ENCODE measurements around the gene SMCHD1. TPM values are rescaled to one million over a fixed set of nuclear protein-coding genes. Genes with fewer than 3 reads are reported as not detected.
"Not testable (repeated sequence)": the region's sequence is repeated elsewhere in the genome, so short reads cannot be mapped to it uniquely, and the experiment has no call there.

SMCHD1 gene
- total and polyA plus RNA-seq, 2 experiments from 2014 or later = 13.0 to 63.9 TPM

DNA sequence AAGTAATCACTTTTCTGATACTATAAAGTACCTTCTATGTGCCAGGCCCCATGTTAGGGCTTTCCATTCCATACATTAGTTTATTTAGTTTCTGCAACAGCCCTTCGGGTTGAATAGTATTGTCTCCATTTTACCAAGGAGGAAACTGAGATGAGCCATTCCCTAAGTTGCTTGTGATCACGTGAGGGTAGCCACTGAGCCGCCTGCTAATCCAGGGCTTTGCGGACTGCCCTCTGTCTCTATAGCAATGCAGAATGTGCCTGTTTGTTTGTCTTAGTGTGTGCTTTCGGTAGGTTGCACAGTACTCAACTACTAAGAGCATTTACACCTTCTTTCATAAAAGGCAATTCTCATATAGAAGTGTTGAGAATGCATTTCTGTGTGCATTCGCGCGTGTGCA lies 196.2 kb downstream of the SMCHD1 start:
- Histone ChIP-seq H3K27me3 (peaks cover 27% of the 10 kb centered on the region), H3K4me3 (no peak overlapping the region), H3K79me2 (no peaks in the 10 kb centered on the region), H4K20me1 (ENCODE audit: insufficient read depth, poor library complexity, severe bottlenecking) (no peaks in the 10 kb centered on the region), H3K27ac (no peak overlapping the region), H3K36me3 (replicated peaks; ENCODE audit: insufficient read depth, low read depth) (no peaks in the 10 kb centered on the region), H3K9me3 (ENCODE audit: low read depth) (no peaks in the 10 kb centered on the region), H2AFZ (no peak overlapping the region), H3K4me2 (no peak overlapping the region), H3K9me2 (replicated peaks; ENCODE audit: insufficient read depth) (no peaks in the 10 kb centered on the region), H3K4me1 (ENCODE audit: insufficient read depth) (peaks cover 20% of the 10 kb centered on the region)
- no peak for TF ChIP-seq EZH2 (IDR thresholded peaks at IDR 0.05; ENCODE audit: borderline replicate concordance)
- no peak for TF ChIP-seq EZH2phosphoT487 (IDR thresholded peaks at IDR 0.05; ENCODE audit: low read depth, severe bottlenecking, unreplicated experiment)
- TF ChIP-seq, protein P1, sequence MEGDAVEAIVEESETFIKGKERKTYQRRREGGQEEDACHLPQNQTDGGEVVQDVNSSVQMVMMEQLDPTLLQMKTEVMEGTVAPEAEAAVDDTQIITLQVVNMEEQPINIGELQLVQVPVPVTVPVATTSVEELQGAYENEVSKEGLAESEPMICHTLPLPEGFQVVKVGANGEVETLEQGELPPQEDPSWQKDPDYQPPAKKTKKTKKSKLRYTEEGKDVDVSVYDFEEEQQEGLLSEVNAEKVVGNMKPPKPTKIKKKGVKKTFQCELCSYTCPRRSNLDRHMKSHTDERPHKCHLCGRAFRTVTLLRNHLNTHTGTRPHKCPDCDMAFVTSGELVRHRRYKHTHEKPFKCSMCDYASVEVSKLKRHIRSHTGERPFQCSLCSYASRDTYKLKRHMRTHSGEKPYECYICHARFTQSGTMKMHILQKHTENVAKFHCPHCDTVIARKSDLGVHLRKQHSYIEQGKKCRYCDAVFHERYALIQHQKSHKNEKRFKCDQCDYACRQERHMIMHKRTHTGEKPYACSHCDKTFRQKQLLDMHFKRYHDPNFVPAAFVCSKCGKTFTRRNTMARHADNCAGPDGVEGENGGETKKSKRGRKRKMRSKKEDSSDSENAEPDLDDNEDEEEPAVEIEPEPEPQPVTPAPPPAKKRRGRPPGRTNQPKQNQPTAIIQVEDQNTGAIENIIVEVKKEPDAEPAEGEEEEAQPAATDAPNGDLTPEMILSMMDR (IDR thresholded peaks at IDR 0.05; ENCODE audit: poor library complexity) = no peak
- 69% methylated on average over 8 of the region's 8 CpGs for WGBS (ENCODE audit: low lambda C conversion rate, missing lambda C conversion rate)
- peak; percentile 56 for DNase-seq (ENCODE audit: low spot score)

DNA sequence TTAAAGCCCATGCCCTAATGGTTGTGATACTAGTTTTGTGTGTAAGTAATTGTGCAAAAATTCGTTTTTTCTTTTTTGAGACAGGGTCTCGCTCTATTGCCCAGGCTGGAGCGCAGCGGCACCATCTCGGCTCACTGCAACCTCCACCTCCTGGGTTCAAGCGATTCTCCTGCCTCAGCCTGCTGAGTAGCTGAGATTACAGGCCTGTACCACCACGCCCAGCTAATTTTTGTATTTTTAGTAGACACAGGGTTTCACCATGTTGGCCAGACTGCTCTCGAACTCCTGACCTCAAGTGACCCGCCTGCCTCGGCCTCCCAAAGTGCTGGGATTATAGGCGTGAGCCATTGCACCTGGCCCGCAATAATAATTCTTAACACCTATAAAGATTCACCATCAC lies 196.9 kb downstream of the SMCHD1 start:
- Histone ChIP-seq H3K27me3 (peaks cover 24% of the 10 kb centered on the region), H3K4me1 (ENCODE audit: insufficient read depth) (peaks cover 26% of the 10 kb centered on the region)
- DNase-seq (ENCODE audit: low spot score); H3K9me2 ChIP-seq (replicated peaks; ENCODE audit: insufficient read depth); H3K79me2 ChIP-seq; H3K27ac ChIP-seq; H3K4me2 ChIP-seq; H4K20me1 ChIP-seq (ENCODE audit: insufficient read depth, poor library complexity, severe bottlenecking); H2AFZ ChIP-seq; H3K9me3 ChIP-seq (ENCODE audit: low read depth); H3K36me3 ChIP-seq (replicated peaks; ENCODE audit: insufficient read depth, low read depth); H3K4me3 ChIP-seq: not testable (repeated sequence)
- 94% methylated on average over 12 of the region's 12 CpGs for WGBS (ENCODE audit: low lambda C conversion rate, missing lambda C conversion rate)

DNA sequence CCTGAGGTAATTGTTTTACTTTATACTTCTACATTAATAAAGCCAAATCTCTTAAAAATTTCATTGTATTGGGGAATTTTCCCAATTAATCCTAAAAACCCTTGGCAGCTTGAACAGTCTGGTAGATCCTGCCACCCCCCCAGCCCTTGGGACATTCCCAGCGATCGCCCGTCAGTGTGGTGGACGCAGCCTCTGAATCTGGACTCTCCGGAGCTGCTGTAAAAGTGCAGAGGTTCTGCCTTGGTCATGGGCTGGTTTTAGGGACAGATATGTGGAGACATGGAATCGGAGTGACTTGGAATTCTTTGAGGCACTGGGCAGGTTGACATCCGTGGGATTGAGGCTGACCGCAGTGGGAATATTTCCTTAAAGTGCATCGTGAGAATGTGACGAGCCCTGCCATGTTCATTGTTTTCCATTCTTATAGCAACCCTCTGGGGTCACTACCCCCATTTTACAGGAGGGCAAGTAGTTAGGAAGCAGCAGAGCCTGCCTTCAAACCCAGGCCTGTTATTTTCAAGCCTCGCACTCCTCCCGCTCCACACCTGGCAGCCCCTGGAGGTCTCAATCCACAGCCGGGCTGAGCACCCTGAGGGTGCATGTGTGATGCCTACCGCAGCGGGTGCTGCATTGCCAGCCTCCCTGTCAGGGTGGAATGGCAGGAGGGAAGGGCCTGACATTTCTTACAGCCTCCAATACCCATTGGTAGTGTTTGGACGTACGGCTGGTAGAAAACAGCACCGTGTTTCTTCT lies 197.8 kb downstream of the SMCHD1 start:
- TF ChIP-seq EZH2phosphoT487 (IDR thresholded peaks at IDR 0.05; ENCODE audit: low read depth, severe bottlenecking, unreplicated experiment) (no peak), EZH2 (IDR thresholded peaks at IDR 0.05; ENCODE audit: borderline replicate concordance) (no peak)
- TF ChIP-seq, protein P1 (IDR thresholded peaks at IDR 0.05; ENCODE audit: poor library complexity) = no peak
- Histone ChIP-seq H4K20me1 (ENCODE audit: insufficient read depth, poor library complexity, severe bottlenecking) (no peaks in the 10 kb centered on the region), H3K9me2 (replicated peaks; ENCODE audit: insufficient read depth) (no peaks in the 10 kb centered on the region), H3K27me3 (peaks cover 15% of the 10 kb centered on the region), H3K4me2 (no peak overlapping the region), H2AFZ (no peak overlapping the region), H3K36me3 (replicated peaks; ENCODE audit: insufficient read depth, low read depth) (no peaks in the 10 kb centered on the region), H3K4me3 (no peak overlapping the region), H3K4me1 (ENCODE audit: insufficient read depth) (peaks cover 26% of the 10 kb centered on the region), H3K27ac (no peak overlapping the region), H3K79me2 (no peaks in the 10 kb centered on the region), H3K9me3 (ENCODE audit: low read depth) (no peaks in the 10 kb centered on the region)
- DNase-seq (ENCODE audit: low spot score) = no peak
- 88% methylated on average over 18 of the region's 18 CpGs for WGBS (ENCODE audit: low lambda C conversion rate, missing lambda C conversion rate)

DNA sequence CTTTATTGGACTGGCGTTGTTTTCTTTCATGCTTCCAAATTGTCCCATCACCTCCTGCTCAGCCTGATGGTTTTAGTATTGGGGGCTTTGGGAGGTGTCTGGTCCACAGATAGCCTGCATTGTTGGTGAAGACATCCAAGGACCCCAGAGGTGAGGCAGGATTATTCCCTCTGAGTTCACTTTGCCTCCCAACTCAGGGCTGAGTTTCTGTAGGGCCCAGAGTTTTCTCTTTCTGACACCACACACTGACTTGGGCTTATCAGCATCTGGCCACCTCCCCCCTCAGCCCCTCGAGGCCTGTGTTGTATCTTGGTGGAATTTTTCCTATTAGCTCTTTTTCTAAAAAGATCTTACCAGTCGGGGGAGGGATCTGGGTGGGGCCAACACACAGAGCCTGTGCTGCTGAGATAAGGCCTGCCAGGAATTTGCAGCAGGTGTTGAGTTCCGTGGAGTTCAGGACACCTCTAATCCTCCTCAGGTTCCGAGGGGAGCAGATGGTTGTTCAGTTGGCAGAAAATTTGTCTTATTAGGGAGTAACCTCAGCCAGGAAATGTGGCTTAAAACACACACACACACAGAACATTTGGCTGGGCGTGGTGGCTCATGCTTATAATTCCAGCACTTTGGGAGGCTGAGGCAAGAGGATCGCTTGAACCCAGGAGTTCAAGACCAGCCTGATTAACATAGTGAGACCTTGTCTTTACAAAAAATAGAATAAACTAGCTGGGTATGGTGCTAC lies 198.6 kb downstream of the SMCHD1 start:
- no peaks in the 10 kb centered on the region for H3K9me3 ChIP-seq (ENCODE audit: low read depth)
- no peak overlapping the region for H3K4me3 ChIP-seq
- H3K79me2 ChIP-seq = no peaks in the 10 kb centered on the region
- no peaks in the 10 kb centered on the region for H3K36me3 ChIP-seq (replicated peaks; ENCODE audit: insufficient read depth, low read depth)
- peaks cover 26% of the 10 kb centered on the region for H3K4me1 ChIP-seq (ENCODE audit: insufficient read depth)
- H3K27ac ChIP-seq = peak overlapping the region; percentile 51
- H3K4me2 ChIP-seq = no peak overlapping the region
- 49% methylated on average over 7 of the region's 7 CpGs for WGBS (ENCODE audit: low lambda C conversion rate, missing lambda C conversion rate)
- no peak overlapping the region for H2AFZ ChIP-seq
- H4K20me1 ChIP-seq (ENCODE audit: insufficient read depth, poor library complexity, severe bottlenecking) = no peaks in the 10 kb centered on the region
- DNase-seq (ENCODE audit: low spot score) = peak; percentile 50
- peaks cover 7% of the 10 kb centered on the region for H3K27me3 ChIP-seq
- H3K9me2 ChIP-seq (replicated peaks; ENCODE audit: insufficient read depth) = no peaks in the 10 kb centered on the region
- TF ChIP-seq, protein P1 (IDR thresholded peaks at IDR 0.05; ENCODE audit: poor library complexity) = no peak
- no peak for TF ChIP-seq EZH2 (IDR thresholded peaks at IDR 0.05; ENCODE audit: borderline replicate concordance)
- TF ChIP-seq EZH2phosphoT487 (IDR thresholded peaks at IDR 0.05; ENCODE audit: low read depth, severe bottlenecking, unreplicated experiment) = no peak

Data from hepatocyte (in vitro differentiated cells).